T-cell (primary cell): ENCODE measurements around the gene MAP4. TPM values are rescaled to one million over a fixed set of nuclear protein-coding genes. Genes with fewer than 3 reads are reported as not detected.

ENCODE experiments used
- ATAC-seq, 4 experiments: fragments of 200-7000 bp in 3 of 4; fragments of 150-1000 bp in 1 of 4; cut with Tn5 transposase; replicated peaks in 1 of 4; 1 replicate in 3 of 4; 2 replicates in 1 of 4; pipeline ENCODE4 v1.10.0; 2021; ENCODE audit warnings: moderate library complexity in 3 of 4, mild to moderate bottlenecking in 2 of 4, moderate number of reproducible peaks in 1 of 4
- CTCF ChIA-PET, 2 donors: fragments of 300-600 bp; sonication (Branson Sonifier 250); formaldehyde crosslinking; loops; one replicate each; lab custom pipeline; 2022; ENCODE audit warnings: antibody characterized with exemption in 2 of 2; lab: Charles Lee
- POLR2A ChIA-PET, 2 donors: fragments of 300-600 bp; sonication (Branson Sonifier 250); formaldehyde crosslinking; loops; one replicate each; lab custom pipeline; 2022; ENCODE audit warnings: antibody characterized with exemption in 2 of 2; lab: Charles Lee
- DNase-seq, 35 experiments: peaks; one replicate each; pipeline versions ENCODE4 v3.0.0 to v3.0.0-alpha.2; 2013 to 2023
- H3K27ac ChIP-seq: one replicate; pipeline ENCODE4 v1.5.1; 2013; ENCODE audit warnings: low read length
- H3K27me3 ChIP-seq, 2 experiments: replicated peaks in 1 of 2; 1 replicate in 1 of 2; 2 replicates in 1 of 2; pipeline versions ENCODE4 v1.6.1 to v1.7.0; 2013; ENCODE audit warnings: low read length in 1 of 2, mixed read lengths in 1 of 2; ENCODE audit not compliant: control insufficient read depth in 2 of 2, insufficient read depth in 2 of 2; ENCODE audit errors: extremely low read depth in 1 of 2
- H3K36me3 ChIP-seq, 2 donors: 1 replicate in 1 of 2; 2 replicates in 1 of 2; pipeline versions ENCODE4 v1.6.1 to v1.7.0; 2013; ENCODE audit warnings: low read length in 1 of 2; ENCODE audit not compliant: control insufficient read depth in 2 of 2, insufficient read depth in 1 of 2; ENCODE audit errors: extremely low read depth in 1 of 2
- H3K4me1 ChIP-seq, 2 experiments: 1 replicate in 1 of 2; 2 replicates in 1 of 2; pipeline versions ENCODE4 v1.6.1 to v1.7.0; 2013; ENCODE audit warnings: low read length in 2 of 2, mixed read lengths in 1 of 2; ENCODE audit not compliant: insufficient read depth in 2 of 2, control insufficient read depth in 1 of 2; ENCODE audit errors: extremely low read depth in 1 of 2
- H3K4me3 ChIP-seq, 2 donors: 1 replicate in 1 of 2; 2 replicates in 1 of 2; pipeline versions ENCODE4 v1.5.1 to v1.7.0; 2013; ENCODE audit warnings: mild to moderate bottlenecking in 2 of 2, low read length in 1 of 2, moderate library complexity in 1 of 2; ENCODE audit not compliant: control insufficient read depth in 1 of 2; ENCODE audit errors: extremely low read depth in 1 of 2
- H3K9me3 ChIP-seq: 2 replicates; pipeline ENCODE4 v1.7.0; 2013
- H3K27ac Mint-ChIP-seq, 2 donors: one replicate each; pipeline ENCODE4 v1.8.0; 2020 to 2021; ENCODE audit warnings: mild to moderate bottlenecking in 2 of 2, mixed read lengths in 2 of 2
- H3K27me3 Mint-ChIP-seq, 2 donors: one replicate each; pipeline ENCODE4 v1.8.0; 2021 to 2022; ENCODE audit warnings: mixed read lengths in 2 of 2
- H3K36me3 Mint-ChIP-seq: one replicate; pipeline ENCODE4 v1.8.0; 2021; ENCODE audit warnings: mixed read lengths
- H3K4me1 Mint-ChIP-seq, 3 donors: one replicate each; pipeline ENCODE4 v1.8.0; 2020 to 2022; ENCODE audit warnings: mixed read lengths in 3 of 3, mild to moderate bottlenecking in 1 of 3
- H3K4me3 Mint-ChIP-seq, 3 donors: one replicate each; pipeline ENCODE4 v1.8.0; 2020 to 2022; ENCODE audit warnings: mild to moderate bottlenecking in 3 of 3, mixed read lengths in 3 of 3, moderate library complexity in 3 of 3
- H3K9me3 Mint-ChIP-seq, 3 donors: one replicate each; pipeline ENCODE4 v1.8.0; 2020 to 2022; ENCODE audit warnings: mixed read lengths in 3 of 3
- WGBS: methylation state at CpG from one replicate; pipeline ENCODE4 v1.1.5; 2013; ENCODE audit warnings: missing lambda C conversion rate; ENCODE audit not compliant: insufficient coverage; 5-methylcytosine and 5-hydroxymethylcytosine counted together
- total RNA-seq, 35 experiments: library from RNA in 6 of 35; stranded (reverse) in 6 of 35; fragments of 120-200 nt in 1 of 35; gene quantifications; one replicate each; pipeline versions ENCODE4 v1.2.1 to v1.2.4 and lab custom pipeline; 2013 to 2026

Gene MAP4
- total RNA-seq, 5 donors from 2014 or later (not counting 1 experiment from before 2014, with no cell fraction given) = 60.7 to 85.1 (median 76.7) TPM

GRCh38 chr3:48057521-48057920 lies 41.3 kb upstream of the MAP4 start:
- ChIA-PET POLR2A (no interaction called here), CTCF (no interaction called here)
- no peaks in the 10 kb centered on the region for H3K9me3 ChIP-seq
- Mint-ChIP-seq H3K27me3 (no peaks in the 10 kb centered on the region), H3K27ac (no peak overlapping the region), H3K36me3 (peaks cover 11% of the 10 kb centered on the region), H3K4me1 (peaks cover 5 to 30% (median 28%) of the 10 kb centered on the region in 3 donors), H3K4me3 (no peak overlapping the region), H3K9me3 (no peaks in the 10 kb centered on the region)
- no peaks in the 10 kb centered on the region for H3K27me3 ChIP-seq
- DNase-seq = no peak
- peaks cover 0 to 7% of the 10 kb centered on the region in 2 experiments for H3K4me1 ChIP-seq
- ATAC-seq = no peak
- H3K27ac ChIP-seq = no peak overlapping the region
- H3K36me3 ChIP-seq = no peaks in the 10 kb centered on the region
- no CpG with 5 or more reads among the region's 2 CpGs for whole genome bisulfite sequencing
- H3K4me3 ChIP-seq = no peak overlapping the region

DNA sequence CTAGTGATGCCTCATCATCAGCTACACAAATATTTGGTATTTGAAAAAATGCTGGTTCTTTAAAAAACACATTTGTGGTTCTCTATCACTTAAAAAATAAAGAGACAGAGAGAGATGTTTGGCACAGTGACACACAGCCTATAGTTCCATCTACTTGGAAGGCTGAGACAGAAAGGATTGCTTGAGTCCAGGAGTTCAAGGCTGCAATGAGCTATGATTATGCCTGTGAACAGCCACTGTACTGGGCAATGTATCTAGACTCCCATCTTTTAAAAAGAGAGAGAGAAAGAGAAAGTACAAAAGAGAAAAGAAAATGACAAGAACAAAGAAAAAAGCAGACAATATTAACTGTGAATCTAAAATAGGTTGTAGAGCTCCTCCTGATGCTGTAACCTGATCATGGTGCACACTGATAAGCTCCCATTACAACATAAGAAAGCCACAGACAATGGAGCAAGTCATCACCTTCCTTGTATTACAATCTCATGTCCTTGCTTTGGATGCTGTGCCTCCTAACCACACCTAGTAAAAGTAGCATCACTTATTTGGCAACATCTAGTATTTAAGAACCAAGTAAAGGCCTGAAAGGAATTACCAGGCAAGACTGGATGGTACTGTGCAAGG lies 31.7 kb upstream of the MAP4 start:
- no peaks in the 10 kb centered on the region for H3K4me1 ChIP-seq
- ChIA-PET POLR2A (no interaction called here), CTCF (no interaction called here)
- H3K4me1 Mint-ChIP-seq = peaks cover 12 to 17% (median 15%) of the 10 kb centered on the region in 3 donors
- no peaks in the 10 kb centered on the region for H3K36me3 ChIP-seq
- H3K4me3 ChIP-seq = no peak overlapping the region
- no peak overlapping the region for H3K27ac ChIP-seq
- H3K9me3 ChIP-seq = no peaks in the 10 kb centered on the region
- H3K27ac Mint-ChIP-seq = no peak overlapping the region
- H3K36me3 Mint-ChIP-seq = peaks cover 31% of the 10 kb centered on the region
- no peaks in the 10 kb centered on the region for H3K27me3 Mint-ChIP-seq
- no peak overlapping the region for H3K4me3 Mint-ChIP-seq
- DNase-seq (no peak), ATAC-seq (no peak)
- no peaks in the 10 kb centered on the region for H3K27me3 ChIP-seq
- no peaks in the 10 kb centered on the region for H3K9me3 Mint-ChIP-seq

DNA sequence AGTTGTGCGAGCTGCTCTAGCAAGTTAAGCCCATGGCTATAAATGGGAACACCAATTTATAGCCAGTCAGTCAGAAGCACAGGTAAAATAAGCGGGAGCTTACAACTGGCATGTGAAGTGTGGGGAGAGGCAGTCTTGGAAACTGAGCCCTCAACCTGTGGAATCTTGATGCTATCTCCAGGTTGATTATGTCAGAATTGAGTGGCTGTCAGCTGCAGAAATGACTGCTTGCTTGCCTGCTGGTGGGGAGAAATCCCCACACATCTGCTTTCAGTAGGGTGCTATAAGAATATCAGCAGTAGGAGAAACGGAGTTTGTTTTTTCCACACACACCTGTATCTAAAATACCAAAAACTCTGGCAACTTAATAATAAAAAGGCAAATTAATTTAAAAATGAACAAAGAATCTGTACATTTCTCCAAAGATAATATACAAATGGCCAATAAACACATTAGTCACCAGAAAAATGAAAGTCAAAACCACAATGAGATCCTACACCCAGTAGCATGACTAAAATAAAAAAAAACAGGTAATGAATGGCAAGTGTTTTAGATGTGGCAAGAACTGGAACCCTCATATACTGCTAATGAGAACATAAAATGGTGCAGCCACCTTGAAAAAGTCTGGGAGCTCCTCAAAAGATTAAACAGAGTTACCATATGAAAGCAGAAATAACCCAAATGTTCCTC lies 26.0 kb upstream of the MAP4 start:
- Histone ChIP-seq H3K4me3 (no peak overlapping the region), H3K4me1 (no peaks in the 10 kb centered on the region), H3K36me3 (no peaks in the 10 kb centered on the region), H3K9me3 (no peaks in the 10 kb centered on the region), H3K27me3 (no peaks in the 10 kb centered on the region), H3K27ac (no peak overlapping the region)
- H3K4me3 Mint-ChIP-seq = no peak overlapping the region
- WGBS = 91% methylated on average over 1 of the region's 3 CpGs
- H3K36me3 Mint-ChIP-seq = peaks cover 10% of the 10 kb centered on the region
- H3K4me1 Mint-ChIP-seq = peaks cover 14 to 15% (median 15%) of the 10 kb centered on the region in 3 donors
- ATAC-seq = no peak
- no peaks in the 10 kb centered on the region for H3K9me3 Mint-ChIP-seq
- H3K27ac Mint-ChIP-seq = no peak overlapping the region
- CTCF ChIA-PET = no interaction called here
- DNase-seq = no peak
- H3K27me3 Mint-ChIP-seq = no peaks in the 10 kb centered on the region
- POLR2A ChIA-PET = no interaction called here

DNA sequence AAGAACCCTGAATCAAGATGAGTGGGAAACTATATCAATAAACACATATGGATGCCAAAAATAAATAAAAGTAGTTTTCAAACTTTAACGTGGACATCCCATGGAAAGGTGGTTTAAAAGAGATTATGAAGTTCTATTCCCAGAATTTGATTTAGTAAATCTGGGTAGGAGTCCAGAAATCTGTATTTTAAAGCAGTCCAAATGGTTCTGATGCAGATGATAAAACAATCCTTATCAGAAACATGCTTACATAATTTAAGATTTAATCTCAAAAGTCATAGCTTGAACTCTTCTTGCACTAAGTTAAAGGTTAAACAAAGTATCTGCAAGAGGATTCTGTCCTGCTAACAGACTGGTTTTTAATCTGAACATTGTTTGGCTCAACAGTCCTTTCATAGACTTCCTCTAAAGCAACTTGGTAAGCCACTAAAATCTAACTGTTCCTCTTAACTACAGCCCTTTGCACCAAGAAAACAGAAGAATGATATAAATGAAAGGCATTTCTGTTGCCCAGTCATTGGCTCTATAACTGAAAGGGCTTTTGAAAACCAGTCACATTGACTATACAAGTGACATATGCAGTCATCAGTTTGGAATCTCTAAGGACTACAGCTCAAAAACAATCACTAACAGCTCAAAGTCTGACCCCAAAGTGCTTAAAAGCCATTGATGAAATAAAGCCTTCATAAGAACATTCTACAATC lies 23.4 kb upstream of the MAP4 start:
- Mint-ChIP-seq H3K27me3 (no peaks in the 10 kb centered on the region), H3K27ac (no peak overlapping the region), H3K4me1 (peaks cover 18 to 25% (median 21%) of the 10 kb centered on the region in 3 donors), H3K4me3 (no peak overlapping the region), H3K36me3 (peaks cover 2% of the 10 kb centered on the region), H3K9me3 (no peaks in the 10 kb centered on the region)
- H3K4me1 ChIP-seq = peaks cover 0 to under 1% of the 10 kb centered on the region in 2 experiments
- no CpG with 5 or more reads among the region's 1 CpG for WGBS
- ATAC-seq = no peak
- H3K27me3 ChIP-seq = no peaks in the 10 kb centered on the region
- ChIA-PET POLR2A (no interaction called here), CTCF (interaction anchor here in 1 of 2 donors (0.6 to 0.7 kb wide), 2 partner anchors 10 to 48 kb away, joined by 3 read pairs; no protein-coding TSS in a partner anchor)
- no peak for DNase-seq
- H3K36me3 ChIP-seq = no peaks in the 10 kb centered on the region
- H3K4me3 ChIP-seq = no peak overlapping the region
- no peak overlapping the region for H3K27ac ChIP-seq
- no peaks in the 10 kb centered on the region for H3K9me3 ChIP-seq

- Mint-ChIP-seq H3K27me3 (no peaks in the 10 kb centered on the region), H3K9me3 (no peaks in the 10 kb centered on the region), H3K4me1 (peaks cover 20 to 25% (median 25%) of the 10 kb centered on the region in 3 donors), H3K36me3 (peaks cover 2% of the 10 kb centered on the region), H3K4me3 (no peak overlapping the region), H3K27ac (no peak overlapping the region)
- H3K27me3 ChIP-seq = no peaks in the 10 kb centered on the region
- no peaks in the 10 kb centered on the region for H3K9me3 ChIP-seq
- no peaks in the 10 kb centered on the region for H3K36me3 ChIP-seq
- ATAC-seq = no peak
- DNase-seq = no peak
- no peak overlapping the region for H3K4me3 ChIP-seq
- CTCF ChIA-PET = no interaction called here
- H3K27ac ChIP-seq = no peak overlapping the region
- peaks cover 0 to 4% of the 10 kb centered on the region in 2 experiments for H3K4me1 ChIP-seq
- POLR2A ChIA-PET = no interaction called here
- 0% methylated on average over 1 of the region's 6 CpGs for WGBS
These were observed 22.8 kb upstream of the MAP4 start for GRCh38 chr3:48038971-48039481.

DNA sequence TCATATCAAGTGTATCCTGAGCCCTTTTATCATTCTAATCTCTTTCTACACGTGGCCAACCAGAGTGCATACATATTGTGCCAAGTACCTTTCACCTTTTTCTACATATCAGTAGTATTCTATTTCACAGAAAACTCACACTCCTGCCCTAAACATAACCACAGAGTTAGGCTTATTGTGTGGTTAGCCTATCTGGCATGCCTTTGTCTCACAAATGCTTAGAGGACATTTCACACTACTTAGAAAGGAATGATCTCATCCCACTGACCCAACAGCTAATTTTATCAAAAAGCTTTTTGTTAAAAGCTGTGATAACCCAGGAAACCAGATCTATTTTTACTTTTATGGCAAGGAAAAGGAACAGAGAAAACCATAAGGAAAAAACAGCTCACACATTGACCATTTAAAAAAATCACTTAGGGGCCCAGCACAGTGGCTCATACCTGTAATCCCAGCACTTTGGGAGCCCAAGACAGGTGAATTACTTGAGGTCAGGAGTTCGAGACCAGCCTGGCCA lies 17.8 kb upstream of the MAP4 start:
- no peaks in the 10 kb centered on the region for H3K9me3 Mint-ChIP-seq
- no peaks in the 10 kb centered on the region for H3K27me3 Mint-ChIP-seq
- no peaks in the 10 kb centered on the region for H3K9me3 ChIP-seq
- no peaks in the 10 kb centered on the region for H3K27me3 ChIP-seq
- H3K4me1 ChIP-seq = peaks cover 0 to 4% of the 10 kb centered on the region in 2 experiments
- peaks cover 13 to 24% (median 15%) of the 10 kb centered on the region in 3 donors for H3K4me1 Mint-ChIP-seq
- no CpG with 5 or more reads among the region's 2 CpGs for WGBS
- peaks cover under 1% of the 10 kb centered on the region for H3K36me3 Mint-ChIP-seq
- POLR2A ChIA-PET = interaction anchor here in 1 of 2 donors (0.5 kb wide), 1 partner anchor 37 kb away, joined by 3 read pairs; no protein-coding TSS in a partner anchor
- no peak overlapping the region for H3K27ac ChIP-seq
- ATAC-seq (no peak), DNase-seq (no peak)
- no peaks in the 10 kb centered on the region for H3K36me3 ChIP-seq
- CTCF ChIA-PET = interaction anchor here in 1 of 2 donors (0.6 kb wide), 1 partner anchor 294 kb away, joined by 5 read pairs; no protein-coding TSS in a partner anchor
- H3K27ac Mint-ChIP-seq = peak overlapping the region in 1 of 2 donors; percentile 19
- H3K4me3 Mint-ChIP-seq = no peak overlapping the region
- H3K4me3 ChIP-seq = no peak overlapping the region
